NCI-H345 (cell line): ENCODE data around the gene SH3GLB1.
"Not testable (repeated sequence)": the region's sequence is repeated elsewhere in the genome, so short reads cannot be mapped to it uniquely, and the experiment has no call there.

ENCODE experiments used
- DNase-seq: peaks from one replicate; lab custom pipeline; 2025; lab: John Stamatoyannopoulos, UW

SH3GLB1 gene

DNA sequence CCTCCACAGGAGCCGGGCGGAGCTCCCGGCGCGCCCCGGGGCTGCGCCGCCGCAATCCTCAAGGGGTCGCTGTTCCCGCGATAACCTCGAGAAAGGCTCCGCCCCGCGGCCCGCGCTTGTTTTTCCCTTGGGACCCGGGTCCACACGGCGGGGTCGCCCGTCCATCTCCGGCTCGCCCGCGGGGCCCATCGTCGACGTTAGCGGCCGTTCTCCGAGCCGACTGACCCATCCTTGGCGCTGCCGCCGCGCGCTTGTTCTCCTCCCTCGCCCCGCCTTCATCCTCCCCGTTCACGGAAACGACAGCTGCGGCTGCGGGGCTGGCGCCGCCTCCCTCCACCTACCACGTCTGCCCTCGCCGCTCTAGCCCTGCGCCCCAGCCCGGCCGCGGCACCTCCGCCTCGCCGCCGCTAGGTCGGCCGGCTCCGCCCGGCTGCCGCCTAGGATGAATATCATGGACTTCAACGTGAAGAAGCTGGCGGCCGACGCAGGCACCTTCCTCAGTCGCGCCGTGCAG, at the start of gene SH3GLB1:
SH3GLB1 (plus strand) TSS at position 119 of the 514 bp plus-strand sequence; CDS start at position 443, 324 bp downstream.
- peak; percentile 91 for DNase-seq

DNA sequence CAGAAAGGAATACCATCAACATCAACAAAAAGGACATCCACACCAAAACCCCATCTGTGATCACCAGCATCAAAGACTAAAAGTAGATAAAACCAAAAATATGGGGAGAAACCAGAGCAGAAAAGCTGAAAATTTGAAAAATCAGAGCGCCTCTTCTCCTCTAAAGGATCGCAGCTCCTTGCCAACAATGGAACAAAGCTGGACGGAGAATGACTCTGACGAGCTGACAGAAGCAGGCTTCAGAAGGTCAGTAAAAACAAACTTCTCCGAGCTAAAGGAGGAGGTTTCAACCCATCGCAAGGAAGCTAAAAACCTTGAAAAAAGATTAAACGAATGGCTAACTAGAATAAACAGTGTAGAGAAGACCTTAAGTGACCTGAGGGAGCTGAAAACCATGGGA, 46.0 kb upstream of the SH3GLB1 start:
- not testable (repeated sequence) for DNase-seq

DNA sequence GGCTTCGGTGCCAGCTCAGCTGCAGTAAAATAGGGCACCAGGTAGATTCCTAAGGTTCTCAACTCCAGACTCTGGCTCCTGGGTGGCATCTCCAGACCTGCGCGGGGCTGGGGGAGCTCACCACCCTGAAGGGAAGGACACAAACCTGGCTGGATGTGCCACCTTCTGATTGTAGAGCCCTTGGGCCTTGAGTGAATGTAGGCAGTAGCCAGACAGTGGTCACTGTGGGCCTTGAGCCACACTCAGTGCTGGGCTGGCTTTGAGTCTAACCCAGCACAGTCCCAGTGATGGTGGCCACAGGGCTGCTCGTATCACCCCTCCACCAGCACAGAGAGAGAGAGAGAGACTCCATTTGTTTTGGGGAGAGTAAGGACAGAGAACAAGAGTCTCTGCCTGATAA, 38.0 kb upstream of the SH3GLB1 start:
- DNase-seq, result no peak

DNA sequence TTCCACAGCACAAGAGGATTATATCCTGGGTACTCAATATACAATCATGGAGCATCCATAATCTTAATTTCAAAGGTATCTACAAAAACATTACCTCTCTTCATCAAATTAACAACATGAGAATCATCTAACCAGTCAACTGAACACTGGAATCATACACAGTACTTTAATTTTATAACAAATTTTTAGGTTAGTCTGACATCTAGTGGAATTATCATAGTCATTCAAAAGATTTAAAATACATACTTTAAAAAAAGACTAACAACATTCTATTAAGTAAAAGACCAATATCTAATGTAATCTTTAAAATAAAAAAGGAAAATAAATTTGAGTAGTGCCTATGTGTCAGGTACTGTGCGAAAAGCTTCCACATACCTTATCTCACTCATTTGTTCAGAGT, 16.8 kb upstream of the SH3GLB1 start:
- DNase-seq, result peak; percentile 6

DNA sequence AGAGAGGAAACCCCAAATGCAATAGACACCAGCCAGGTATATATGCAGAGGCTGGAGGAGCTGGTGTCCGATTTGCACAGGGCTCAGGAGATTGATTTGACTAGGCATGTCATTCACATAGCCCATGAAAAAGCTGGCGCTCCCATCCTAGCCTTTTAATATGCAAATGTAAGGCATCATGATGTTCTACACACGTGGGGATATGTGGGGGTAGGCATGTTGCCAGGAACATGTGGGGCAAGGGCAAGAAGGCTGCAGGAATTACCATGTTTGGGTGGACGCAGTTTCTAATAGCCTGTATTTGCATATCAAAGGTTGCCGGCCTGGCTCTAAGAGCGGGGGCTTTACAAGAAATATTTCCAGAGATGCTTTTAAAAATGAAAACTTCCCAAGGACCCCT, 11.7 kb upstream of the SH3GLB1 start:
- DNase-seq, result no peak

DNA sequence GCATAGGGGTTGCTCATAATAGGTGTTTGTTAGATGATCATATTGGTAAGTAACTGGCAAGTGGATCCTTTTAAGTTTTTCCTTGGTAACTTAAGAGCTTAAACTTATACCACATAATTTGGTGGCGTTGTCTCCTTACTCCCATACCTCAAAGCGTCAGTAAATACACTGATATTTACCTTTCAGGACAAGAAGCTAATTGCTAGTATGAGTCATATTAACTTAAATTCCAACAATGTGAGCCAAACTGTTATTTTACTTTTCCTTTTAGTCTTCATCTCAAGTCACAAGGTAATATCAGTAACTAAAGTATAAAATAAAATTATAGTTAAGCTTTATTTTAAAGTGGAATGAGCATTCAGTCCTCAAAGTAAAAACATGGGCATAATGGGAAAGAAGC, 9.0 kb upstream of the SH3GLB1 start:
- no peak for DNase-seq

DNA sequence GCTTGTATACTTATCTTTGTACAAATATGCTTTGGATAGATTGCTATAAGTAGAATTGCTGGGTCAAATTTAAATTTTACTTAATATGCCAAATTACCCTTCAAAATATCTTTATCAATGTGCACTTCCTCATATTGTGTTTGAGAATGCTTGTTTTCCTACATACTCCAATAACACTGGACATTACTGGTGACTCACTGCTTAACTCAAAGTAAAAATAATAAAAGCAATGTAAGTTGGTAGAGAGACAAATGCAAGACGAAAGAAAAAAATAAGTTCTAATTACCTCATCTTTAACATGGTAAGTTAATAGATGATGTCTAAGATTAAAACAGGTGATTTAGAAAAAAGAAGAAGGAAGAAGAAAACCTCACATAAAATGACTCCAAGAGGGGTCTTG, 7.9 kb upstream of the SH3GLB1 start:
- DNase-seq, result no peak

DNA sequence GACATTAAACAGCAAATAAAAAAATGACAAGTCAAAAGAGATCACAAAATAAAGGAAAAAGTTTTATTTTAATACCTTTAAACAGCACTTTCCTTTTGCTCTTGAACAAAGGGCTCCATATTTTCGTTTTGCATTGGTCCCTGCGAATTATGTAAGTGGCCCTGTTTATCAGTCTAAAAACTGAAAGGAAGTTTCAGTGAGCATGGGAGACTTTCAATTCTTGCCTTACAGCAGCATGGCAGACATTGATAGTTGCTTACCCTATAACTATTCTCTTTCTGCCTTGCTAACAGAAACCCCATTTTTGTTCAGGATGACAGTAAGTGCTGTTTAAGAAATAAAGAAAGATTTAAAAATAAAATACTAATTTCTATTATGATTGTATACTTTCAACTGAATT, 5.2 kb upstream of the SH3GLB1 start:
- DNase-seq, result no peak

DNA sequence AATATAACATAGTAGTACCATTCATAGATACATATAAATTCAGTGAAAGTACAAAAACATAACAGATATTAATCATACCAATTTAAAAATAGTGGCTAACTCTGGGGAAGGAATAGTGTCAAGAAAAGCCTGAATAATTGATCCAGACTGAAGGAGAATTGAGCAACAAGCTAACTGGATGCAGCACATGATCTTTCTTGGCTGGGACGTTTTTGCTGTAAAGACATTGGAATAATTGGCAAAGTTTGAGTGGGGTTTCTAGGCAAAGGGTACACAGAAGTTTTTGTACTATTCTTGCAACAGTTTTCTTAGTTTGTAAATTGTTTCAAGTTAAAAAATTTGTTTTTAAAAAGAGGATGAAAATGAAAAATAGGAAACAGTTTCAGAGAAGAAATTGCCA, 2.6 kb upstream of the SH3GLB1 start:
- no peak for DNase-seq

DNA sequence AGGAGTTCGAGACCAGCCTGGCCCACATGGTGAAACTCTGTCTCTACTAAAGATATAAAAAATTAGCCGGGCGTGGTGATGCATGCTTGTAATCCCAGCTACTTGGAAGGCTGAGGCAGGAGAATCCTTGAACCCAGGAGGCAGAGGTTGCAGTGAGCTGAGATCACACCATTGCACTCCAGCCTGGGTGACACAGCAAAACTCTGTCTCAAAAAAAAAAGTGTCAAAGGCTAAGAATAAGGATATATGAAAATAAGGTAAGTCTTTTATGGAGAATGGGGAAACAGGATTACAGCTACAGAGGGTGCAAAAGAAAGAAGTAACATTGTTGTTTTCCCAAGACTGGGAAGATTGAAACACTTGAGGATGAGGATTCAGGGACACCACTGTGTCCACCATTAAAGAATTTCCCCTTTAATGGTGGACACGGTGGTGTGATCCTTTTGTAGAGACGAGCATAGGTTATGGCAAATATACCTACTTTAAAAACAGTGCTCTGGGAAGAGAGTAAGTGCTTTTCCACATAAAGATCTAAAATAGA, 1.4 kb upstream of the SH3GLB1 start:
- DNase-seq, result not testable (repeated sequence)

DNA sequence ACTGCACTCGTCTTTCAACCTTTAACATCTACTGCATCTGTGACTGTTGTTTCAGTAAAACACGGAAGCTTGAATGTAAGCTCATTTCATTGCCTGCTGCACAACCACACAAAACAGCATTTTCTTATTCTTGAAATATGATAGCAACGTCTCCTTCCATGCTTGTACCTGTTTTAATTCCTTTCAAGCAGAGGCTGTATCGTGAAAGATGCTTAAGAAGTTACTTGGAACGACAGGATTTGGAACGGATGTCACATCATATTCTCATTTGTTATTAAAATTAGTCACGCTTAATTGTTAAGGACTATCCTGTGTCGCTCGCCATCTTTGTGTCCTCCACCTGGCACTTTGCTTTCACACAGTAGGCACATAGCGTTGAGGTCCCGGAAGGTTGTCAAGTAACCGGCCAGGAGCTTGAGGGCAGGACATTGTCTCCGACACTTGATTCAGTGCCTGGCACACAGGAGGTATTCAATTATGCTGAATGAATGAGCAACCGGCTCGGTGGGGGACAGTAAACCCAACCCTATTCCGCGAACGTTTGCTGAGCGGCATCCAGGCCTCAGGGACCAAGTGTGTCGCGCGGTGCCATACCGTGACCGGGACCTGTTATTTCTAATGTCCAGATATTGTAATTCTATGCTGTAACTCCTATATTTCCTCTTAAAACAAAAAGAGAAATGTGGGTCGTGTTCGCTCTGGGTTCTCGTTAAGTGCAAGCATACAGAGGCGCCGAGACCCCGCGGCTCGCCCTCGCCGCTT, 499 bp upstream of the SH3GLB1 start:
- peak; percentile 67 for DNase-seq

DNA sequence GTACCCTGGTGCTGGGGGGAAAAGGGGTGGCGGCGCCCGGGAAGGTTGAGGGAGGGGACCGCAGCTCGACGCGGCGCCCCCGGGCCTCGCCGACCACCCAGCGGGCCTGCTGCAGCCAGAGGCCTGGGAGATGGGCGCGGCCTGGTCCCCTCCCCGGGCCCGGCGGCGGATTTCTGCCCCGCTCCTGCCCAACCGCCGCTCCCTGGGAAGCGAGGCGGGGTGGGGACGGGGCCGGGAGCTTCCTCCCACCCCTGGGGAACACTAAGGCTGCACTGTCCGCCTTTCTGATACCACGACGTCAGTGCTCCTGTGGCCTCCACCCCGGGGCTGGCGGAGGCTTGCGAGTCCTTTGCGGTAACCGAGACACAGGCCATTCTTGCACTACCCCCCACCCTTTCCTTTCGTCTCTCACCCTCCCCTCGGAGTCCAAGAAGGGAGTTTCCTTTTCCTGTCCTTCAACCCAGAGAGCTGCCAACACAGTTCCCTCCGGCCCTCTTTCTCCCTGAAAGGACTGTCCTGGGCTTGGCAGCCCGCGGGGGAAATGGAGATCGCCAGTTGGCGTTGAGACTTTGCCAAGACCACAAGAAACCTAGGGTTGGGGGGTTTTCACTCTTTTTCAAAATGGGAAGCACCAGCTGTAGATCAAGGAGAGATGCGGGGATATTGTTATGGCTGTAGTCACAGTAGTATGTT, 742 bp downstream of the SH3GLB1 start:
- DNase-seq, result peak; percentile 41

DNA sequence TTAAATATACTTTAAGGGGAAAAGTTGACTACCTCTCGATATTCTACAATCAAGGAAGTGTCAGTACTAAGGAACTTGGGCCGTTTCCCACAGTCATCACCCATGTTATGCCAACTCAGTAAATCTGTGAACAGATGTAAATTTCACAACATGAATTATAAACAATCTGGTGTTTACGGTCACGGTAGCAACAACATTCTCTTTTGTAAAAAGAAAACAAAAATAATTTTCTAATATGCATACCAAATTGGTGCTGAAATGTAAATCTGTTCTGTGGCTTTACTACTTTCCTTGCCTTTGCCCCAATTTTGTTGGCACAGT, 1.2 kb downstream of the SH3GLB1 start:
- DNase-seq, result no peak

DNA sequence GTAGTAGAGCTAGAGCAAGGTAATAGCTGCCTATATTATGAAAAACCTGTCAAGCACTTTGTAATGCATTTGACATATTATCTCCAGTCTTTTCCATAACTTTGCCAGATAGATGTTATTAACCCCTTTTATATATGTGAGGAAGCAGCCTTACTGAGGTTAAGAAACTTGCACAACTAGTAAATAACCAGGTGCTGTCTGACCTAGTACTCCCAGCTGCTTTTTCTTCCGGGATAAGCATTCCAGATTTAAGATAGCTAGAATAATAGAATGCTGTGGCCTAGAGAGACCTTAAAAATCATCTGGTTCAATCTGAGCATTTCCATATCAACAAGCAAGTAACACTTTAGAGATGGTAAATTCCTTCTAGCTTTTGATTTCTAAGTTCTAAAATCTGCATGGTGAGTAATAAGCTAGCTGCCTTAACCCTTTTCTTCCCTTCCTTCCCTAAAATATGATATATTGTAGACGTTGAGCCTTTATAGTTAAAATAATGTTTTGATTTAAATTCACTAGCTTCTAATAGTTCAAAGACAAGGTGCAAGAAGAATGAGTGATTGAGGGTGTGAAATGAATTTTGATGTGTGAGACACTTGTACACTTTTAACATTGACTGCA, 1.8 kb downstream of the SH3GLB1 start:
- DNase-seq, result no peak

DNA sequence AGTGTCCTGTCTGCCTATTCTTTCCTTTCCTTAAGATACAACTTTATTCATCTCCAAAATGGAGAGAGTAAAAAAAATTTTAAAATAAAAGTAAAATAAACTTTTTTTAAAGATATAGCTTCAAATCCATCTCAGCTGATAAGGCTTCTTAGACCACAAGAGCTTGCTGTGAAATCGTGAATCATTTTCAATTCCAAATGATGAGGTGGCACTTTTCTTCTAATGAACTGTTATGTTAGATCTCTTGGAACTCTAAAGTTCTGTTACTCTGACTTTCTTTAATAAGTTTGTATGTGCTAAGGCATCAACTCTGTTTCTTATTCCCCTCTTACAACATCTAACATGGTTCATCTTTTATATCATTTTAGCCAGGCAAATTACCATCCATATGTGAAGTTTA, 4.5 kb downstream of the SH3GLB1 start:
- DNase-seq, result no peak

DNA sequence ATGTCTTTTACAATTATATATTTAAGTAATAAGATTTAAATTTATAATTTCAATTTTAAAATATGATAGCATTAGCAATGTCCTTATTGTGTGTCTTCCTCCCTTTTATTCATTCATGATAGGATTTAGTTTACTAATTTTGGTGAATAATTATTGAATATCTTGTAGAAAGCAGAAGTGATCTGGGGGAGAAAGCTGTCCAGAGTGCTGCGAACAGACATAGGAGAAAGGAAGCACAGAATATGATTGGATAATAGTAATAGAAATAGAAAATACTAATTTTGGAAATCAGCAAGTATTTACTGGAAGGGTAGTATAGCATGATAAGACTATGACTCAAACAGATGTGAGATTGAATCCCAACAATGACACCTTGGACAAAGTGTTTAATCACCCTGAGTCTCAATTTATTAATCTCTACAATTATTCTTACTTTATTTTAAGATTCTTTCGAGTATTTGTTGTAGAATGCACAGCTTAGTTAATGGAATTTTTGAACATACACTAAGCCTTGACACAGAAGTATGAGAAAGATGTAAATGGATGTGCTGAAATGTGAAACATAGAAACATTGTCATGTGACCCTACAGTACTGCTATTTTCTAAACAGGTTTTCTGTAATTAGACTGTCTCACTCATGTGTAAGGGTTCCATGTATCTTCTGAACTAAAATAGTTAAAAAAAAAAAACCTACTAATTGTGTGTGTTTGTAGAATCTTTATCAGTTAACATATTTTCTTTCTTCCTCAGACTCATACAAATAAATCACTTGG, 7.9 kb downstream of the SH3GLB1 start:
- DNase-seq, result no peak

DNA sequence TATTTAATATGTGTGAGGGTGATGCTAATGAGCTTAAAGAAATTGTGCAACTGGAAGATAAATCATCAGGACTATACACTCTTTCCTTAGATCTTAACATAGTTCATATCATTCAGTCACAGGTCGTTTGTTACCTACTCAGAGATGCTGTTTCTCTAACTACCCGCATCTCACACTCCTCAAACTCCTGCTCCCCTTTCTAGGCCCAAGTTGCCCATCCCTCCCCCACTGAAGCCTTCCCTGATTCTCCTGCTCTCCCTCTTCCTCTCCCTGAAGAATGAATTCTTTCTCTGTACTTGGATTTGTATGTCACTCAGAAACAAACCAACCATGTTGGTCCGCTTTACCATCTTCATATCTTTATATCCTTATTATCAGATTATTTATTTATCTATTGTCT, 9.1 kb downstream of the SH3GLB1 start:
- DNase-seq, result no peak

DNA sequence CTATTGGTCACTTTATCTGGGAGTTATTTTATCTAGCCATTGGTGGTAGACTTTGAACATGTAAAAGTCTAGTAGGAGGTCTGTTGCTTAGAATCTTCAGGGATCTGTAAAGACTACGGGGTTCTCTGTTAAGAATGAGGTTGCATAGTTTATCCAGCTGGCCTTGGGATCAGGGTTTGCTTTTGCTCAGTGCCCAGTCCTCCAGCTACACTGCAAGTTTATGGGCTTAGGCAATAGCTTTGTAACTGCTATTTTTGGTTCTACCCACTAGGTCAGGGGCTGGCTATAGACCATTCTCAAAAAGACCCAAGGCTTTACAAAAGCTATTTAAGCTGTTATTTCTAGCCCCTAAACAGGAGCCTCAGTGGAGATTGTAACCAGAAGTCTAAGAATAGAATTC, 9.8 kb downstream of the SH3GLB1 start:
- no peak for DNase-seq

DNA sequence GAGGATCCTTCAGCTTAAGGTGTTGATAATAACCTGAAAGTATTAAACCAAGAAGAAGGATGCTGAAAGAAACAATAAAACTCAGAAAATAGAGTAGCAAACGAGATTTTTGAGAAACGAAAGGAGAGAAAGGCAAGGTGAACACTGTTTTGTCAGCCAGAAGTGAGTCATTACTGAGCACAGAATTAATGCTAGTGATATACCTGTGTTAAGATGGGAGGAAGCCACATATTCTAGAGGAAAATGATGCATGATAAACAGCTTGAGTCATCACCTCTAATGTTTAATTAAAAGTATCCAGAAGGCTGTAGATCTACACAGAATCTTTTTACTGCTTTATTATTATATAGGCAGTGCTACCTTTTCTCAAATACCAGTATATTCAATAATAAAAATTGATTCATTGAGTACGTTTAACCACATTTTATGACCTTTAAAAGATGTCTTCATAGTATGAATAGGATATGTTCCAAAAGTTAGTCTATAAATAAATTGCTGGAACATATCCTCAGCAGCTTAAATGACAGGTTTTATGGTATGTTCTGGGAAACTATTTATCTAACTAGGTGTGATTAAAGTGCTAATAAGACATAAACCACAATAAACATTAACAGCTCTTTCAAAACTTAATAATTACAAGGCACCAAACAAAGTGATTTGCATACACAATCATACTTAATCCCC, 10.3 kb downstream of the SH3GLB1 start:
- DNase-seq, result no peak

DNA sequence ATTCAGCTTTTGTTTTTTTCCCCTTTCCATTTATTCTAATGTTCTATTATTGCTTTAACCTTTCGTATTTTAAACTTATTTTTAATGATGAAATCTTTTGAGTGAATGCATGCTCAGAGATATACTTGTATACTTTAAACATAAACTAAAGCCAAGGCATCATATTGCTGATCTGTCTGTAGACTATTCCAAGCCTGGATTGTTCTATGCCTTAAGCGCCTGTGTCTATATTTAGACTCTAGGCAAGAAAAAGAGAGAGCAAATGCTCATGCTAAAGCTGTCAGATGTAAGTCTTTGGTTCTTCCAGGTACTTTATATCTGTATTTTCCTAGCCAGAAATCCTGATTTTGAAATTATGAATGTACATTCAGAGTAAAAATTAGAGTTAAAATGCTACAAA, 14.4 kb downstream of the SH3GLB1 start:
- DNase-seq, result no peak

DNA sequence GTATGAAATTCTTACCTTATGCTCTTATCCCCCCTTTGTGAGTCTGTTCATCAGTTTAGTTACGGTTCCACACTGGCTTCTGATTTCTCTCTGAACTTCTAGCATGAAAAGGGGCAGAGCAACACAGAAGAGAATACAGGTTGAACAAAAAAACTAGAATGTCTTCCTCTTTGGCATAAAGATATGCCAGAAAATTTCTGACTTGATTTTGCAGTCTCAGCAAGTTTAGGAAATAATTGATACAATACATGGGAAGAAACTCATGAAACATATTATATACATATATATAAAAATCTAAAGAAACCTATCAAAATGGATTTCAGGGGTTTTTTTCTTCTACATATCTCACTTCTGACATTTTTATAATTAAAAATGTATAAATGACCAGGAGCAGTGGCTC, 27.0 kb downstream of the SH3GLB1 start:
- no peak for DNase-seq

DNA sequence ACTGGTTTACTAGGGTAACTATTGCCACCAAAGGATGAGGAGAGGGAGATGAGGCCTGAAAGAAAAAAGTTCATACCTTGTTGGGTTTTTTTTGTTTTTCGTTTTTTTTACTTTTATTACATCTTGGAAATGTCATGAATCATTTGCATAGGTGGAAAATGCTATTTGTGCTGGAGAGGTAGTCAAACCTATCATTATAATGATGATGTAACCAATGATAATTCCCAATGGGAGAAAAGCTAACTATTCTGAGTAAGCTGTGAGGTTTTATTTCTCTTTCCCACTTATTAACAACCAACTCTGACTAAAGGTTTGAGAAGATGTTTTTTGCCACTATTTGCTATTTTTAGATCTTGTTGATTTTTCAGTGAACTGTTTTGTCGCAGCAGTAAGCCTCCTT, 29.0 kb downstream of the SH3GLB1 start:
- no peak for DNase-seq
